Esophagus (tissue), 2 donors: ENCODE measurements around the gene NAV1. TPM values are rescaled to one million over a fixed set of nuclear protein-coding genes. Genes with fewer than 3 reads are reported as not detected.
A peak's percentile ranks its signal among the peaks of the same experiment; 100 is the strongest.
"Not testable (repeated sequence)": the region's sequence is repeated elsewhere in the genome, so short reads cannot be mapped to it uniquely, and the experiment has no call there.

Source experiments
- H3K27ac ChIP-seq, 2 donors: one replicate each; pipeline ENCODE4 v1.5.1; 2013; ENCODE audit warnings: low read depth in 2 of 2, mild to moderate bottlenecking in 2 of 2, inconsistent platforms in 1 of 2, low read length in 1 of 2, moderate library complexity in 1 of 2
- H3K27me3 ChIP-seq, 2 donors: one replicate each; pipeline ENCODE4 v1.6.1; 2013; ENCODE audit warnings: low read length in 2 of 2, control low read depth in 1 of 2, mild to moderate bottlenecking in 1 of 2; ENCODE audit not compliant: insufficient read depth in 2 of 2, control insufficient read depth in 1 of 2
- H3K36me3 ChIP-seq, 2 donors: one replicate each; pipeline ENCODE4 v1.6.1; 2013; ENCODE audit warnings: low read length in 1 of 2; ENCODE audit not compliant: control insufficient read depth in 2 of 2, insufficient read depth in 2 of 2
- H3K4me1 ChIP-seq, 2 donors: one replicate each; pipeline ENCODE4 v1.6.1; 2013; ENCODE audit warnings: low read length in 1 of 2; ENCODE audit not compliant: control insufficient read depth in 2 of 2, insufficient read depth in 2 of 2
- H3K4me3 ChIP-seq, 2 donors: one replicate each; pipeline ENCODE4 v1.5.1; 2013; ENCODE audit warnings: low read length in 2 of 2, mild to moderate bottlenecking in 2 of 2, low read depth in 1 of 2, moderate library complexity in 1 of 2
- H3K9me3 ChIP-seq, 2 donors: one replicate each; pipeline ENCODE4 v1.6.1; 2013; ENCODE audit warnings: mild to moderate bottlenecking in 2 of 2, low read depth in 1 of 2, low read length in 1 of 2, moderate library complexity in 1 of 2; ENCODE audit not compliant: control insufficient read depth in 2 of 2, insufficient read depth in 1 of 2
- WGBS, 2 donors: extraction: QIAGEN DNeasy Blood & Tissue Kit; methylation state at CpG; one replicate each; pipeline ENCODE4 v1.1.7; 2013; 5-methylcytosine and 5-hydroxymethylcytosine counted together
- polyA plus RNA-seq, 2 donors: library from polyadenylated mRNA; stranded (reverse); fragments of 200-250 nt; gene quantifications; one replicate each; pipeline ENCODE4 v1.2.3, GENCODE V29; 2013
- donor health status: healthy with polysubstance abuse.
- donor health status: Bipolar disorder and iron deficiency.

NAV1 gene, protein sequence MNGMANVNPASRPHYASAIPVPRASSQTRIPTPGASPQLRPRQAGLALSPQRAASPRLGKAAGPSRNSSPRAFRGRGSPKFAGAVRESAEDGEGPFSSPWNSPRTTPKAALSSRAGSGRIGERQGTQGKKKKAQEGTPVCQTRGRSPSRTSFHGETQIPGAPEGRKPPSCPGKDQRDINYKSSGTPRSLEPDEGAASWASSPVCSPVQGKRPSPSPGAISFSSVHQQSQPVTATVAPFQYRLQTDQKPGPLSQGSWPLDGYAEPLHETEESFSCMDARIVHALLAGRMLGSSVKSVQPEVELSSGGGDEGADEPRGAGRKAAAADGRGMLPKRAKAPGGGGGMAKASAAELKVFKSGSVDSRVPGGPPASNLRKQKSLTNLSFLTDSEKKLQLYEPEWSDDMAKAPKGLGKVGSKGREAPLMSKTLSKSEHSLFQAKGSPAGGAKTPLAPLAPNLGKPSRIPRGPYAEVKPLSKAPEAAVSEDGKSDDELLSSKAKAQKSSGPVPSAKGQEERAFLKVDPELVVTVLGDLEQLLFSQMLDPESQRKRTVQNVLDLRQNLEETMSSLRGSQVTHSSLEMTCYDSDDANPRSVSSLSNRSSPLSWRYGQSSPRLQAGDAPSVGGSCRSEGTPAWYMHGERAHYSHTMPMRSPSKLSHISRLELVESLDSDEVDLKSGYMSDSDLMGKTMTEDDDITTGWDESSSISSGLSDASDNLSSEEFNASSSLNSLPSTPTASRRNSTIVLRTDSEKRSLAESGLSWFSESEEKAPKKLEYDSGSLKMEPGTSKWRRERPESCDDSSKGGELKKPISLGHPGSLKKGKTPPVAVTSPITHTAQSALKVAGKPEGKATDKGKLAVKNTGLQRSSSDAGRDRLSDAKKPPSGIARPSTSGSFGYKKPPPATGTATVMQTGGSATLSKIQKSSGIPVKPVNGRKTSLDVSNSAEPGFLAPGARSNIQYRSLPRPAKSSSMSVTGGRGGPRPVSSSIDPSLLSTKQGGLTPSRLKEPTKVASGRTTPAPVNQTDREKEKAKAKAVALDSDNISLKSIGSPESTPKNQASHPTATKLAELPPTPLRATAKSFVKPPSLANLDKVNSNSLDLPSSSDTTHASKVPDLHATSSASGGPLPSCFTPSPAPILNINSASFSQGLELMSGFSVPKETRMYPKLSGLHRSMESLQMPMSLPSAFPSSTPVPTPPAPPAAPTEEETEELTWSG (N-terminal part only)
- 1 to 10 TPM; 3.9 to 4.6 TPM for polyA plus RNA-seq

DNA sequence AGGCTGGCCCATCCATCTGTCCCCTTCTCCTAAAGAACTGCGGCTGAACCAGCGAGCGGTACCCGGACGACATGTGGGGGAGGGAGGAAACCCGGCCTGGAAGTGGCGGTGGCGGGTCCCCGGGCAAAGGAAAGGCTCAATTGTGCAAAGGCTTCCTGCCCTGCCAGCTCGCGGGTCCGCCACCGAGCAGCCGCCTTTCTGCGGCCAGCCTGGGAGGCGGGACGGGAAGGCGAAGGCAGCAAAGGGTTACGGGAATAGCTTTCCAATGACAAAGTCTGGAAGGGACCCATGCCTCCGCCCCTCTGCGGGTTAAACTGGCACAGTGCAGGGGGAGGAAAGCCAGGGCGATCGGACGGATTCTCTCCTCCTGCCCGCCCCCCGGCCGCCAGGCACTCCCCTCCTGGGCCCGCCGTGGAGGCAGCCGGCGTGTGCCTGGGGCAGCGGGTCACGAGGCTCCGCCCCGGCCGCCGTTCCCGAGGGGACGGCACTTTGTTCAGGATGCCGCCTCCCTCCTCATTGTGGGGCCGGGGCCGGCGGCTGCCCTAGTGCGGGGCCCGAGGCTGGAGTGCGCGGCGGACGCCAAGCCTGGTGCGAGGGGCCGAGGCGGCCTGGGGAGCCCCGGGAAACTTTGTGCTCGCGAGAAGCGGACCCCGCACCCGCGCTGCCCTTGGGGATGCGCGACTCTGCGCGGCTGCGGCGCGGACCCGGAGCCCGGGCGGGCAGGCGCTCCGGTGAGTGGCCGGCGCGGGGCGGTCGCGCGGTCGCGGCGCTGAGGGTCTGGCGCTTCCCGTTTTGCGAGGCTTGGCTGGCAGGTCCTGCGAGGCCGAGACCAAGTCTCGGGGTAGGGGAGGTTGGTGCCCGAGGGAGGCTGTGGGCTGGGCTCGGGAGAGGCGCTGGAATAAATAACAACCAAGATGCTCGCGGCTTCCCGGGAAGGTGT, at the start of gene NAV1:
TSS of gene NAV1 (plus strand) at position 516 of the 940 bp plus-strand sequence. CDS start 83,758 bp downstream, outside the sequence.
- H3K4me1 ChIP-seq: peaks cover 3 to 16% of the 10 kb centered on the region in 2 donors
- no peaks in the 10 kb centered on the region for H3K27me3 ChIP-seq
- H3K36me3 ChIP-seq: no peaks in the 10 kb centered on the region
- peak within 1 kb of the TSS; percentile 50 to 57 for H3K27ac ChIP-seq
- H3K4me3 ChIP-seq: peak within 1 kb of the TSS; percentile 53 to 57
- H3K9me3 ChIP-seq: no peaks in the 10 kb centered on the region
- 1% methylated on average over 70 to 93 of the region's 93 CpGs for WGBS, 2 donors

DNA sequence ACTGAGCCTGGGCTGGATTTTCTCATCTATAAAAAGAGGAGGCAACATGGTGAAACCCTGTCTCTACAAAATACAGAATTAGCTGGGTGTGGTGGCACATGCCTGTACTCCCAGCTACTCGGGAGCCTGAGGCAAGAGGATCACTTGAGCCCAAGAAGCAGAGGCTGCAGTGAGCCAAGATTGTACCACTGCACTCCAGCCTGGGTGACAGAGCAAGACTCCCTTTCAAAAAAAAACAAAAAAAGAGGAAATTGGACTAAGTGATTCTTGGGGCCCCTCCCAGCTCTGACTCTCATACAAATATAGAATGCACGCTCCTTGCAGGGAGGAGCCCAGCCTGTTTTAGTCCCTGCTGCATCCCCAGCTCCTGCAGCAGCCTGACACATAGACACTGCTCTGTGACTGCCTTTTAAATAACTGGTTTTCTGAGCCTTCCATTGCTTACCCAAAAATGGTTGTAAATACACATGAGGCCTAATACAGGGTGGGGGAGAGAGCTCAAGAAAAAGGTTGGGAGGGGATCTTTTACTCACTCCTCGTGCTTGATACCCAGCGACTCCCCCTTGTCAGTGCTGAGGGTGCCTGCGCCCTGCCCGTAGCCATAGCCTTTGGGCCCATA, 49.2 kb upstream of the NAV1 start:
- H3K36me3 ChIP-seq: peaks cover 10 to 37% of the 10 kb centered on the region in 2 donors
- WGBS, 2 donors: 70 to 74% methylated on average over 6 of the region's 6 CpGs
- peak overlapping the region; percentile 61 to 81 for H3K27ac ChIP-seq
- H3K4me1 ChIP-seq: peaks cover 18 to 30% of the 10 kb centered on the region in 2 donors
- H3K9me3 ChIP-seq: no peaks in the 10 kb centered on the region
- H3K27me3 ChIP-seq: no peaks in the 10 kb centered on the region
- H3K4me3 ChIP-seq: no peak overlapping the region

DNA sequence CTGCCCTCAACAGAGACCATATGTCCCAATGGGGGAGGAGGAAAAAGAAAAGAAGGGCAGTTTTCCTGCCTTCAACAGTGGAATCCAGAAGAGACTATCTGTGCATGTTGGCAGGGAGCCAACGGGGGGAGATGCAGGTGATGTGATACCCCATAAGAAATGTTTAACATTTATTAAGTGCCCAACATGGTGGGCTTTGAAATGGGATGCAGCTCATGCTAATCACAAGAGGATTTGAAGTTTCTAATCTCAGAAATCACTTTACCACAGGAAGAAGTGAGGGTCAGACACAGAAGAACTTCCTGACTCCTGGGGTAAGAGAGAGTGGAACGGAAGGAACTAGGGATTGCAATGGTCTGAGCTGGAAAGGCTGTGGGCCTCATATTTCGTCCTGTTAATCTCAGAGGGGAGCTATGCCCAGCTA, 48.2 kb upstream of the NAV1 start:
- peak overlapping the region in 1 of 2 donors; percentile 37 for H3K27ac ChIP-seq

DNA sequence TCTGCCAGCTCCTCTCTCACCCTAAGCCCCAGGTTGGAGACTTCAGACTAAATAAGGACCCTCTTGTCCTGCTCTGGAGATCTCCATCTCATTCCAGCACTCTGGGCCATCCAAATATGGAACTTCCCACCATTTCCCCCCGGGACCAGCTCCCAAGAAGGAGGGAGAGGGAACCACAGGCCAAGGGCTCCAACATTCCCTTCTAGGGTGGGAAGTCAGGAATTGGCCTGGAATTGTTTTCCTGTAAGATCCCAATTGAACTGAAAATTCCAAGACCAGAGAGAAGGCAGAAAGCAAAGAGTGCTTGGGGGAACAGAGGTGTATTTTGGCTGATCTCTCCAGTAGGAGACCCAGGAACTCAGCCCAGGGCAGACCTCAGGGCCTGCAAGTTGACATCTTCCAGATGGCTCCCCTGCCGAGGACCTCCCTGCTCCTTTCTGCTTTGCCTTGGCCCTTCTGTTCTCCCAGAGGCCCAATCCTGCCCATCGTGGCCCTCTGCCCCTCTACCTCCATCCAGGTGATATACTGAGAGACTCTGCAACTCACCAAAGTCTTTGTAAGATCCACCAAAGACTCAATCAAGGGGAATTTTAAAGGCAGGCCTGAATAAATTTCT, 46.9 kb upstream of the NAV1 start:
- no peaks in the 10 kb centered on the region for H3K27me3 ChIP-seq
- H3K27ac ChIP-seq: peak overlapping the region; percentile 49 to 59
- 60 to 81% methylated on average over 3 of the region's 3 CpGs for WGBS, 2 donors
- peaks cover 18 to 35% of the 10 kb centered on the region in 2 donors for H3K4me1 ChIP-seq
- H3K9me3 ChIP-seq: no peaks in the 10 kb centered on the region
- H3K4me3 ChIP-seq: no peak overlapping the region
- peaks cover 12 to 31% of the 10 kb centered on the region in 2 donors for H3K36me3 ChIP-seq

More for the DNA sequence above, 48.2 kb upstream of the NAV1 start:
- WGBS, 2 donors: 42 to 52% methylated on average over 3 of the region's 3 CpGs
- Histone ChIP-seq H3K9me3 (no peaks in the 10 kb centered on the region), H3K4me3 (no peak overlapping the region), H3K36me3 (peaks cover 12 to 31% of the 10 kb centered on the region in 2 donors), H3K4me1 (peaks cover 18 to 32% of the 10 kb centered on the region in 2 donors), H3K27me3 (no peaks in the 10 kb centered on the region)

GRCh38 chr1:201493026-201493656, 45.8 kb upstream of the NAV1 start:
- Histone ChIP-seq H3K4me1 (peaks cover 18 to 38% of the 10 kb centered on the region in 2 donors), H3K27ac (peak overlapping the region; percentile 52 to 85), H3K36me3 (peaks cover 10 to 27% of the 10 kb centered on the region in 2 donors)
- WGBS, 2 donors: 83 to 86% methylated on average over 3 of the region's 3 CpGs
- H3K27me3 ChIP-seq, H3K4me3 ChIP-seq, H3K9me3 ChIP-seq: not testable (repeated sequence)

DNA sequence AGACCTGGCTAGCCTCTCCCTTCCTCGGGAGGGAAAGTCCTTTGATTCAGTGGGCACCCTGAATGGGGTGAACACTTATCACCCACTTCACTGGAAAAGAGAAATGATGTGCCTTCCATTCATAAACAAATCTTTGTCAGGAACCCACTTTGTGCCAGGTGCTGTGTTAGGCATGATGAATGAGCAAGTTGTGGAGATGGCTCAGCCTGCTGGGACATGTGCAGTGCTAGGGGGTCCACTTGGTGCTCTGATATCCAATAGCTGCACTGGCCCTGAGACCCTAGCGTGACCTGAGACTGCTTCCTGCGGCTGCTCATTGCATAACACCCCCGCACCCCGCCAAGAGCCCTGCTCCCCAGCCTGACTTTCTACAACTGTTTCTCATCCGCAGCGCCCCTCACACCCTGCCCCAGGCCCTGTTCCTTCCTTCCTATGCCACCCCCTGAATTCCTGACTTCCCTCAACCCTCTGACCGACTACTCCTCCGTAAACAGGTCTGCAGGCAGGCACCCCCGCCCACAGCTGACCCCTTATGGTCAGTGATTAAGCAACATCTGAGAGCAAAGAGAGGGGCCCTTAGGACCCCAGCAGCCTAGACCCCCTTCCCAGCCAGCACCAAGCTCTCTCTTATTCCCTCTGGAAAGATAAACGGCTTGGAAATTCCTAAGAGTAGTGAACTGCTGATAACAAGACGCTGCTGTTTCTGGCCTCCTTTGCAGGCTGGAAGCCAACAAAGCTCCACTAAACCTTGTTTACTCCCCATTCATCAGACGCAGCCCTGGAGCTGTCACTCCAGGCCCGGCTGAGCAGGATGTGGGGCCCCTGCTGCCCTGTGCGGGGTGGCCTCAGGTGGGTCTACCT, 44.9 kb upstream of the NAV1 start:
- Histone ChIP-seq H3K4me1 (peaks cover 13 to 39% of the 10 kb centered on the region in 2 donors), H3K27ac (peak overlapping the region; percentile 52 to 85), H3K9me3 (no peaks in the 10 kb centered on the region), H3K27me3 (no peaks in the 10 kb centered on the region), H3K4me3 (no peak overlapping the region), H3K36me3 (peaks cover 11 to 26% of the 10 kb centered on the region in 2 donors)
- WGBS, 2 donors: 29 to 31% methylated on average over 15 of the region's 15 CpGs

GRCh38 chr1:201495551-201496295, 43.2 kb upstream of the NAV1 start:
- H3K4me3 ChIP-seq: no peak overlapping the region
- H3K9me3 ChIP-seq: no peaks in the 10 kb centered on the region
- H3K4me1 ChIP-seq: peaks cover 16 to 36% of the 10 kb centered on the region in 2 donors
- H3K27ac ChIP-seq: peak overlapping the region; percentile 88 to 93
- WGBS, 2 donors: 31 to 32% methylated on average over 11 of the region's 11 CpGs
- no peaks in the 10 kb centered on the region for H3K27me3 ChIP-seq
- H3K36me3 ChIP-seq: peaks cover 10 to 21% of the 10 kb centered on the region in 2 donors
